Measurements from ENCODE around the gene CBX8. TPM values are rescaled to one million over a fixed set of nuclear protein-coding genes. Genes with fewer than 3 reads are reported as not detected.
A peak's percentile ranks its signal among the peaks of the same experiment; 100 is the strongest.

Gene CBX8
- 8.4 TPM for total RNA-seq

- peak; percentile 98 for DNase-seq
Observed at GRCh38 chr17:79796763-79797491, at the start of gene CBX8. Gene CBX8, minus strand, starts transcription at chr17:79797077. Its CDS starts 79 bp downstream, at chr17:79796998.

GRCh38 chr17:79845601-79845949 lies 48.7 kb upstream of the CBX8 start:
- no peak for DNase-seq

DNA sequence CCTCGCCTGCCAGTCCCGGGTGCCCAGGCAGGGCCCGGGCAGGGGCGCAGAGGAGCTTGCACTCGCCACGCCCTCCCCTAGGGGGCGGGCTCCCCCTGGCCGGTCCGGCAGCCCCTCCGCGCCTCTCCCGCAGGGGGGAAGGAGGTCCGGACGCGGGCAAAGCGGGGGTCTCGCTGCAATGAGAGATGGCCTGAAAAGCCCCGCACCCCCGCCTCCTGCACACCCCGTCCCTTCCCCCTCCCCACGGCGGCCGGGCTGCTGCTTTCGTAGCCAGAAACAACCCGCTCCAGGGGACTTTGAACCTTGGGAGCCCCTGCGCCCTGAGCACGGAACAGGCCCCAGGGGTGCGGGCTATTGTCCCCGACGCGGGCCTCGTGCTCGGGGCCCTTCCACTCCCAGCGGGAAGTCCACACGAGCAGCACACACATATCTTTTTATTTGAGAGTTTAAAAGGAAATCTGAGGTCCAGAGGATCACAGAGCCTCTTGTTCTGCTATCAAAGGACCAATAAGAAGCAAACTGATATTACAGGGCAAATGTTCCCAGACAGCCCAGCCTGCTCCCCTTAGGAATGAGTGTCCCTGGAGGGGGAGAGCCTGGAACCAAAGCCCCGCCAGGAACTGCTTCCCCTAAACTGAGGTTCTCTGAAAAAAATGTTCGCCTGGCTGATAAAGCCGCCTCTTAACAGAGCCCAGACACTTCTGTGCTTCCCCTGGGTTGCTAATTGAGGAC lies 48.2 kb upstream of the CBX8 start:
- DNase-seq: no peak

GRCh38 chr17:79843816-79844800 lies 47.2 kb upstream of the CBX8 start:
- no peak for DNase-seq

DNA sequence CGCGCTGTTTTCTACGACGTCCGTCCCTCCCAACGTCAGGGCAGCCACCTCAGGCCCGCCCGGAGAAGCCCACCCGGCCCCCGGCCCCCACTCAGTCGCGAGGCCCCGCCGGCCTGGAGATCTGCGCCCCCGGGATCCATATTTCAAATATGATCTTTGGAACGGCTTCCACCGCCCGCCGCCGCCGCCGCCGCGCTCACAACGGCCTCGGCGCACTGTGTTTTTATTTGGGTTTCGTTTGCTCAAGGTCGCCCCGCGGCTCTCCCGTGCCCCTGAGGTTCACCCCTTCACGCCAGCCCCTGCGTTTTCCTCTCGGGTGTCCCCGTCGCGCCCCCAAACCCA lies 46.6 kb upstream of the CBX8 start:
- no peak for DNase-seq

DNA sequence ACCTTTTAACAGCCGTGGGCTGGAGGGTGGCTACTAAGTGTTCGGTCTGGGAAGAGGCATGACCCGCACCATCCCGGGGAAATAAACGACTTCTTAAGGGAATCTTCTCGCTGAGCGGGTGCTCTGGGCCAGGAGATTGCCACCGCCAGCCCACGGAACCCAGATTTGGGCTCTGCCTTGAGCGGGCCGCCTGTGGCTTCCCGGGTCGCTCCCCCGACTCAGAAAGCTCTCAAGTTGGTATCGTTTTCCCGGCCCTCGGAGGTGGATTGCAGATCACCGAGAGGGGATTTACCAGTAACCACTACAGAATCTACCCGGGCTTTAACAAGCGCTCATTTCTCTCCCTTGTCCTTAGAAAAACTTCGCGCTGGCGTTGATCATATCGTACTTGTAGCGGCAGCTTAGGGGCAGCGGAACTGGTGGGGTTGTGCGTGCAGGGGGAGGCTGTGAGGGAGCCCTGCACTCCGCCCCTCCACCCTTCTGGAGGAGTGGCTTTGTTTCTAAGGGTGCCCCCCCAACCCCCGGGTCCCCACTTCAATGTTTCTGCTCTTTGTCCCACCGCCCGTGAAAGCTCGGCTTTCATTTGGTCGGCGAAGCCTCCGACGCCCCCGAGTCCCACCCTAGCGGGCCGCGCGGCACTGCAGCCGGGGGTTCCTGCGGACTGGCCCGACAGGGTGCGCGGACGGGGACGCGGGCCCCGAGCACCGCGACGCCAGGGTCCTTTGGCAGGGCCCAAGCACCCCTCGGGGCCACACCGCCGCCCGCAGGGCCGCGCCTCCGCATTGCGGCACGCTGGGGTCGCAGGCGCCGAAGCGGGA lies 46.0 kb upstream of the CBX8 start:
- DNase-seq: no peak

- DNase-seq: no peak
Observed at GRCh38 chr17:79842136-79842655, 45.3 kb upstream of the CBX8 start.

DNA sequence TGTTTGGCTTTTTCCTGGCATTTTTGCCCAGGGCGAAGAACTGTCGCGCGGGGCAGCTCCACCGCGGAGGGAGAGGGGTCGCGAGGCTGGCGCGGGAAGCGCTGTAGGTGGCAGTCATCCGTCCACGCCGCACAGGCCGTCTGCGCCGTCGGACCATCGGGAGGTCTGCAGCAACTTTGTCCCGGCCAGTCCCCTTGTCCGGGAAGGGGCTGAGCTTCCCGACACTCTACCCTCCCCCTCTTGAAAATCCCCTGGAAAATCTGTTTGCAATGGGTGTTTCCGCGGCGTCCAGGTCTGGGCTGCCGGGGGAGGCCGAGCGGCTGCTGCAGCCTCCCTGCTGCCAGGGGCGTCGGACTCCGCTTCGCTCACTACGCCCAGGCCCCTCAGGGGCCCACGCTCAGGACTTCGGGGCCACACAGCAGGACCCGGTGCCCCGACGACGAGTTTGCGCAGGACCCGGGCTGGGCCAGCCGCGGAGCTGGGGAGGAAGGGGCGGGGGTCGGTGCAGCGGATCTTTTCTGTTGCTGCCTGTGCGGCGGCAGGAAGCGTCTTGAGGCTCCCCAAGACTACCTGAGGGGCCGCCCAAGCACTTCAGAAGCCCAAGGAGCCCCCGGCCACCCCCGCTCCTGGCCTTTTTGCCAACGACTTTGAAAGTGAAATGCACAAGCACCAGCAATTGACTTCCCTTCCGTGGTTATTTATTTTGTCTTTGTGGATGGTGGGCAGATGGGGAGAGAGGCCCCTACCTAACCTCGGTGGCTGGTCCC lies 44.7 kb upstream of the CBX8 start:
- DNase-seq: no peak

DNA sequence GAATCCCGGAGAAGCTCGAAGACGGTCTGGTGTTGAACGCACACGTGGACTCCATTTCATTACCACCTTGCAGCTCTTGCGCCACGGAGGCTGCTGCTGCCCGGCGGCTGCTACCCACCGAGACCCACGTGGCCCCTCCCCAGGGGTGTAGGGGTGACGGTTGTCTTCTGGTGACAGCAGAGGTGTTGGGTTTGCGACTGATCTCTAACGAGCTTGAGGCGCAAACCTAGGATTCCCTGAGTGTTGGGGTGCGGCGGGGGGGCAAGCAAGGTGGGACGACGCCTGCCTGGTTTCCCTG lies 44.1 kb upstream of the CBX8 start:
- no peak for DNase-seq

- DNase-seq: no peak
Observed at GRCh38 chr17:79840269-79840988, 43.6 kb upstream of the CBX8 start.

- peak; percentile 95 for DNase-seq
Observed at GRCh38 chr17:79839356-79840268, 42.7 kb upstream of the CBX8 start, which contains the start of gene CBX4. Gene CBX4, minus strand, starts transcription at chr17:79839440. Its CDS starts 189 bp downstream, at chr17:79839251.

DNA sequence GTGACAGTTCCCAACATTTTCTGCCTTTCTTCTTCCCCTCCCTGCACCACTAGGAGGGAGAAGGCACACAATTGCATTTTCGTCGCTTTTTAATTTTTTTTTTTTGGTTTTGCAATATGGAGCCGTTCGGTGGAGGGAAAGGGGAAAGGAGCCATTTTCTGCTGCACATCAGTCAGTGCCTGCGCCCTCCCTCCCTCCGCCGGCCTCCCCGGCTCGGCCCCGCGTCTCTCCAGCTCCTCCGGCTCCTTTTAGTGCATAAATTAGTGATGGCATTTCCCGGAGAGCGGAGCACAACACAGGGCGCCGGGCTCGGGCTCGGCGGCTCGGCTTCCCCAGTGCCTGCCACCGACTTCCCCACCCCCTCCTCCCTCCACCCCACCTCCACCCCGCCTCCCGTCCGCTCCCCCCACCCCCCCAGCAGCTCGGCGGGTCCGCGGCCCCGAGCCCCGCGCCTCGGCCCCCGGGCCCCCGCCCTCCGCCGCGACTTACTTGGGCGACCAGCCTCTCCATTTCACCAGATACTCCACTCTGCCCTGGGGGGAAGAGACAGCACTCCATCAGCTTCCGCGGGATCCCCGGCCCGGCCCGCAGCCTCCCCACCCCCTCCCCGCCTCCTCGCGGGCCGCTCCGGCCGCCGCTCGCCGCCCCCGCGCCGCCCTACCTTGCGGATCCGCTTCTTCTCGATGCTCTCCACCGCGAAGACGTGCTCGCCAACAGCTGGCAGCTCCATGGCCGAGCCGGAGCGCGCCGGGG lies 41.8 kb upstream of the CBX8 start:
- DNase-seq: peak; percentile 62

DNA sequence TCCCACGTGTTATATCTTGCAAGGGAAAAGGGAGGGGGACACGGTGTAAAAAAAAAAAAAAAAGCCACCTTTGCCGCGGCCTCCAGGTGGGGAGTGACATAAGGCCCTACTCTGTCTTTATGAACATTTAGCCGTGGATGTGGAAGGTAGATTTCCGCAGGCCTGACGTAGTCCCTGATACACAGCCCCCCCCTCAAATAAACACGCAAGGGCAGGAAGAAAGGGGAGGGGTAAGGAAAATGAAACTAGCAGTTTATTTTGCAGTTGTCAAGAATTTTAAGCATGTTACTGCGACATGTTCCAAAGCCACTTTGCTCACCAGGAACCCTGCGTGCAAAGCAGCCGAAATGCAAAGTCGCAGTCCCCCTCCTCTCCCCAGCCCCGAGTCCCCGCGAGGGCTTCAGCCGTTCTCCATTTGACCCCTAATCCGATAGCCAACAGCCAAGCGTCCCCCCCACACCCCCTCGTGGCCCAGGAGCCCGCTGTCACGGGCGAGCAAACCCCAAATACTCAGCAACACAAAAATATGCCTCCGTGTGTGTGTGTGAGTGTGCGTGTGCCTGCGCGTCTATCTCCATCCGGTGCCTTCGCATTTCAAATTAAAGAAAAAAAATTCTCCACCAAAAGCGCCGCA lies 41.1 kb upstream of the CBX8 start:
- DNase-seq: no peak

DNA sequence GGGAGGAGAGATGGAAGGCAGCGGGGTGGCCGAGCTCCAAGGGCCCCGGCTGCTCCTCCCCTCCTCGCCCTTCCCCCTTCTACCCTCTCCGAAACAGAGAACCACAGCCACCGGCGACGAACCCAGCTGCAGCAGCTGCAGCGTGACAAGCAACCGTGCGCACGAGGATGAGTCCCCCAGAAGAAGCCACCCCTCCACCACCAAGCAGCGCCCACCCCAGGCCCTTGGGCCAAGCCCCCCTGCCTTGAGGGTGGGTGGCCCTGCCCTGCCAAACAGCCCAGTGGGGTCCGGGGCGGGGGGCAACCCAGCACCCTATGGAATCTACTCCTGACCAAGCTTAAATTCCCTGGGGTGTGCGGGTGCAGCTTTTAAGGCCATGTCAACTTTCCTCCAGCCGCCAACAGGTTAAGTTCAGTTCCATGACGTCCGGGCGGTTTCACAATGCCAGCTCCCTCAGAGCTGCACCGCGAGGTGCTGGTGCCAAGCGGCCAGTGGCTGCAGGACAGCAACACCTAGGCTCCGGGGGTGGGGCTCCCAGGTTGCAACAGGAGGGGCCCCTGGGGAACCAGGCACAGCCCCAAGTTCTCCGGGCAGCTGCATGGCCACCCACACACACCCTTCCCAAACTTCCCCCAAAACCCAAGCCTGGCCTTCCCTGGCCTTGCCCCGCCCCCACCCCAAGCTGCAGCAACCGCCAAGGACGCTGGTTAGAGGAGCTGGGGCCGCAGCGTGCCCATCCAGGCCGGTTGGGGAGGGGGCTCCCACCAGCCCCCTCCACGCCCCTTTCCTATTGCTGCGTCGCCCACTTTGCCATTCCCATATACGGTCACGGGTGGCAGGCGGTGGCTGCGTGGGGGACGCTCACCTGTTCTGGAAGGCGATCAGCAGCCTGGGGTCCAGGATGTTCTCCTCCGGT lies 40.4 kb upstream of the CBX8 start:
- no peak for DNase-seq

DNA sequence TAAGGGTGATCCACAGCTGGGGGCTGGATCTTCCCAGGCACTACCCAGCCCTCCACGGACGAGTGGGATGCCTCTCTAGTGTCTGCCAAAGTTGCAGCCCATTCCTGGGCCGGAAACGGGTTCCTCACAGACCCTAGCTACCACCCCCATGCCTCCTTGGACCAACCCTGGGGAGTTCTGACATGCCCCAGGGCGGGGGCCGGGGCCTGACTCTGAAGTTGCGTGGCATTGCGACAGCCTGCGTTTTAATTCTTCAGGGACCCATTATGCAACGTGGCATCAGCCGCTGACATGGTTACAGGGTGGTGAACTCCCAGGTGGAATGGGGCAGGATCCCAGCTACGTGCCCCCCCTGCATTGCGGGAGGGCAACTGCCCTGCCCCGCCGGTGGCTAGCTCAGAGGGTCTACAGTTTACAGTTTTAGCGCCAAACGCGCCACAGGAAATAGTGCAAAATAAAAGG lies 39.7 kb upstream of the CBX8 start:
- DNase-seq: no peak

DNA sequence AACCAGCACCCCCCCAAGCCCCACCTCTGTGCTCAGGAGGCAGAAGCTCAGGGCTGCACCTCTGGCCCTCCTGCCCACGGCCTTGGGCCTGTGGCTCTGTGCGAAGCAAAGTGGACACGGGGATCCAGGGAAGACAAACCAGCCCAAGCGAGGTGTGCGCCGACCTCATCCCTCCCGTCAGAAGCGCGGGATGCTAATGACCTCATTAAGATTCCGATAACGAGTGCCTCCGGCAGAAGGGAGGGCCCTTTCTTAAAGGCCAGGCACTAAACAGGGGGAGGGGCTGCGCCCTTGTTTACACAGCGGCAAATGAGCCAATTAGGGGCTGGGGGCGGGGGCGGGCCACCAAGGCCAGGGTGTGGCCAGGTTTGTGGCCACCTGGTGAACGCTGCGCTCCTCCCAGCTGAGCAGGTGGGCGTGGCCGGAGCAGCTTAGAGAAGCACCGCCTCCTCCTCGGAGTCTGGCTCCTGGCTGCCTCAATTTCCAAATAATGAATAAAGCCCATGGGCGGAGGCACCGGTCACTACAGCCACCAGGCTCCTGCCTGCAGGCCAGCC lies 39.2 kb upstream of the CBX8 start:
- no peak for DNase-seq

Data from occipital lobe (tissue), 2 donors.